B cell (primary cell): Measurements from ENCODE around the gene TAF1C. TPM values are rescaled to one million over a fixed set of nuclear protein-coding genes. Genes with fewer than 3 reads are reported as not detected.

Experiments used
- ATAC-seq: fragments of 200-7000 bp; cut with Tn5 transposase; one replicate; pipeline ENCODE4 v1.10.0; 2021; ENCODE audit warnings: low read depth, mild to moderate bottlenecking, moderate number of reproducible peaks, moderate library complexity
- CTCF ChIA-PET: fragments of 350-600 bp; sonication (Branson Sonifier 250); formaldehyde crosslinking; loops from one replicate; lab custom pipeline; 2021; ENCODE audit warnings: antibody characterized with exemption, inconsistent platforms; lab: Charles Lee
- POLR2A ChIA-PET: fragments of 350-600 bp; sonication (Branson Sonifier 250); formaldehyde crosslinking; loops from one replicate; lab custom pipeline; 2021; ENCODE audit warnings: antibody characterized with exemption; lab: Charles Lee
- DNase-seq: peaks from one replicate; pipeline ENCODE4 v3.0.0; 2013
- H2AFZ ChIP-seq: 2 replicates; pipeline ENCODE4 v1.6.1; 2012; ENCODE audit warnings: mild to moderate bottlenecking, low read depth, low read length; ENCODE audit not compliant: insufficient read depth, poor library complexity, severe bottlenecking
- H3K27ac ChIP-seq, 2 donors: 1 replicate in 1 of 2; 2 replicates in 1 of 2; pipeline ENCODE4 v1.5.1; 2012 to 2013; ENCODE audit warnings: low read length in 2 of 2, mild to moderate bottlenecking in 2 of 2, moderate library complexity in 1 of 2
- H3K27me3 ChIP-seq, 4 experiments: fragments of 200-600 bp in 1 of 4; sonication (generic) in 1 of 4; replicated peaks in 1 of 4; 1 replicate in 2 of 4; 2 replicates in 2 of 4; pipeline versions ENCODE4 v1.6.1 to v1.7.0; 2013 to 2016; ENCODE audit warnings: low read length in 3 of 4, mild to moderate bottlenecking in 2 of 4, mixed read lengths in 1 of 4, moderate library complexity in 1 of 4; ENCODE audit not compliant: insufficient read depth in 4 of 4, control insufficient read depth in 3 of 4; ENCODE audit errors: control extremely low read depth in 1 of 4
- H3K36me3 ChIP-seq, 2 experiments: replicated peaks in 1 of 2; 1 replicate in 1 of 2; 2 replicates in 1 of 2; pipeline versions ENCODE4 v1.6.1 to v1.7.1; 2013; ENCODE audit warnings: low read length in 1 of 2; ENCODE audit not compliant: insufficient read depth in 2 of 2, control insufficient read depth in 1 of 2; ENCODE audit errors: control extremely low read depth in 1 of 2, extremely low read depth in 1 of 2
- H3K4me1 ChIP-seq, 2 donors: fragments of 200-600 bp in 1 of 2; sonication (generic) in 1 of 2; 1 replicate in 1 of 2; 2 replicates in 1 of 2; pipeline versions ENCODE4 v1.5.1 to v1.6.1; 2013 to 2017; ENCODE audit warnings: low read length in 2 of 2; ENCODE audit not compliant: control insufficient read depth in 2 of 2, insufficient read depth in 2 of 2
- H3K4me2 ChIP-seq: replicated peaks from 2 replicates; pipeline ENCODE3; 2012; ENCODE audit warnings: mild to moderate bottlenecking, low read depth, low read length; ENCODE audit not compliant: poor library complexity, severe bottlenecking
- H3K4me3 ChIP-seq, 5 experiments: fragments of 200-600 bp in 1 of 5; sonication (generic) in 1 of 5; 1 replicate in 3 of 5; 2 replicates in 2 of 5; pipeline versions ENCODE4 v1.5.1 to v1.7.0; 2011 to 2016; ENCODE audit warnings: low read length in 4 of 5, mild to moderate bottlenecking in 4 of 5, low read depth in 2 of 5, control low read depth in 1 of 5, moderate library complexity in 1 of 5; ENCODE audit not compliant: insufficient read depth in 1 of 5; ENCODE audit errors: control extremely low read depth in 1 of 5, extremely low read depth in 1 of 5
- H3K79me2 ChIP-seq: fragments of 200-600 bp; sonication (generic); one replicate; pipeline ENCODE4 v1.6.0; 2016; ENCODE audit warnings: low read length; ENCODE audit not compliant: control insufficient read depth, insufficient read depth
- H3K9ac ChIP-seq: fragments of 200-600 bp; sonication (generic); 2 replicates; pipeline ENCODE4 v1.6.1; 2017; ENCODE audit warnings: mild to moderate bottlenecking, low read length, moderate library complexity
- H3K9me3 ChIP-seq, 3 donors: one replicate each; pipeline versions ENCODE4 v1.6.1 to v1.7.1; 2013; ENCODE audit warnings: low read length in 2 of 3; ENCODE audit not compliant: control insufficient read depth in 2 of 3, insufficient read depth in 1 of 3; ENCODE audit errors: control extremely low read depth in 1 of 3
- H4K20me1 ChIP-seq: 2 replicates; pipeline ENCODE4 v1.6.0; 2012; ENCODE audit warnings: mild to moderate bottlenecking, low read length; ENCODE audit not compliant: insufficient read depth, control insufficient read depth, poor library complexity, severe bottlenecking
- H3K27ac Mint-ChIP-seq: one replicate; pipeline ENCODE4 v1.8.0; 2021; ENCODE audit warnings: mixed read lengths
- H3K27me3 Mint-ChIP-seq: one replicate; pipeline ENCODE4 v1.8.0; 2021; ENCODE audit warnings: mixed read lengths
- H3K4me1 Mint-ChIP-seq: one replicate; pipeline ENCODE4 v1.8.0; 2021; ENCODE audit warnings: mixed read lengths
- H3K4me3 Mint-ChIP-seq: one replicate; pipeline ENCODE4 v1.8.0; 2021; ENCODE audit warnings: mixed read lengths
- H3K9me3 Mint-ChIP-seq: one replicate; pipeline ENCODE4 v1.8.0; 2022; ENCODE audit warnings: mixed read lengths; ENCODE audit not compliant: insufficient read depth
- CTCF ChIP-seq: fragments of 200-600 bp; IDR thresholded peaks from one replicate; pipeline ENCODE4 v1.8.0; 2022; ENCODE audit warnings: antibody characterized with exemption, mild to moderate bottlenecking
- EZH2 ChIP-seq: IDR thresholded peaks from 2 replicates; pipeline ENCODE4 v1.6.1; 2012; ENCODE audit warnings: borderline replicate concordance, low read depth, mild to moderate bottlenecking, moderate library complexity, low read length; ENCODE audit not compliant: insufficient read depth, poor library complexity, severe bottlenecking
- WGBS: methylation state at CpG from one replicate; pipeline ENCODE4 v1.1.5; 2013; ENCODE audit warnings: missing lambda C conversion rate; ENCODE audit not compliant: insufficient coverage; 5-methylcytosine and 5-hydroxymethylcytosine counted together
- intact Hi-C: fragments of 100-400 bp; cut with micrococcal nuclease; formaldehyde crosslinking; loops from one replicate; pipeline ENCODE4 v1.10.0; 2022
- polyA plus RNA-seq: library from polyadenylated mRNA; depleted of rRNA; stranded (reverse); fragments of >200 nt; gene quantifications from 2 replicates; pipeline ENCODE4 v1.2.3, GENCODE V29; 2012
- total RNA-seq, 2 donors: library from RNA; stranded (reverse); fragments of 120-200 nt in 1 of 2; gene quantifications; 1 replicate in 1 of 2; 2 replicates in 1 of 2; pipeline versions ENCODE4 v1.2.3 to v1.2.4, GENCODE V29; 2013 to 2022

Gene TAF1C
- total and polyA plus RNA-seq, 2 donors (not counting 1 experiment from before 2014, with no cell fraction given), result 115 to 125 TPM

DNA sequence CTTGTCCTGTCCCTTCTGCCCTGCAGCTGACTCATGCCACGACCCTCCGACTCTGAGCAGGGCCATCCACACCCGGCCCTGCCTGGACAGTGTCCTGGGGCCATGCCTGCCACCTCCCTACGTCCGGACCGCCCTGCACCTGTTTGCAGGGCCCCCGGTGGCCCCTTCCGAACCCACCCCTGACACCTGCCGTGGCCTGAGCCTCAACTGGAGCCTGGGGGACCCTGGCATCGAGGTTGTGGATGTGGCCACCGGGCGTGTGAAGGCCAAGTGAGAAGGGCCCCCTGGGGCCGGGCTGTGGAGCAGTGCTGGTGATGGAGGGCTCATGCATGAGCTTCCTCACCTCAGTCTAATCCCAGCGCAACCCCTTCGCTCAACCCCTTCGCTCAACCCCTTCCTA is 9.2 kb upstream of the TAF1C start:
- H3K4me3 Mint-ChIP-seq, result no peak overlapping the region
- H3K4me3 ChIP-seq, result no peak overlapping the region
- H2AFZ ChIP-seq, result no peak overlapping the region
- peaks cover 0 to 4% (median 0%) of the 10 kb centered on the region in 4 experiments for H3K27me3 ChIP-seq
- no peak for TF ChIP-seq EZH2
- no peak for TF ChIP-seq CTCF
- H3K9me3 Mint-ChIP-seq, result no peaks in the 10 kb centered on the region
- H3K4me2 ChIP-seq, result no peak overlapping the region
- no peaks in the 10 kb centered on the region for H3K36me3 ChIP-seq
- H3K79me2 ChIP-seq, result no peaks in the 10 kb centered on the region
- peak; percentile 9 for DNase-seq
- no peak overlapping the region for H3K27ac Mint-ChIP-seq
- no peaks in the 10 kb centered on the region for H3K9me3 ChIP-seq
- H3K4me1 Mint-ChIP-seq, result peaks cover 14% of the 10 kb centered on the region
- H3K9ac ChIP-seq, result no peak overlapping the region
- ChIA-PET CTCF (interaction anchor here (1.0 to 1.6 kb wide), 2 partner anchors 9 to 14 kb away, joined by 3 to 4 read pairs; partner anchors contain the start of gene TAF1C), POLR2A (no interaction called here)
- no peak for ATAC-seq
- H4K20me1 ChIP-seq, result no peaks in the 10 kb centered on the region
- no peak overlapping the region for H3K27ac ChIP-seq
- peaks cover 12 to 13% of the 10 kb centered on the region in 2 donors for H3K4me1 ChIP-seq
- intact Hi-C loops, result no loop called here
- H3K27me3 Mint-ChIP-seq, result peaks cover 3% of the 10 kb centered on the region
- WGBS, result 95% methylated on average over 12 of the region's 16 CpGs

DNA sequence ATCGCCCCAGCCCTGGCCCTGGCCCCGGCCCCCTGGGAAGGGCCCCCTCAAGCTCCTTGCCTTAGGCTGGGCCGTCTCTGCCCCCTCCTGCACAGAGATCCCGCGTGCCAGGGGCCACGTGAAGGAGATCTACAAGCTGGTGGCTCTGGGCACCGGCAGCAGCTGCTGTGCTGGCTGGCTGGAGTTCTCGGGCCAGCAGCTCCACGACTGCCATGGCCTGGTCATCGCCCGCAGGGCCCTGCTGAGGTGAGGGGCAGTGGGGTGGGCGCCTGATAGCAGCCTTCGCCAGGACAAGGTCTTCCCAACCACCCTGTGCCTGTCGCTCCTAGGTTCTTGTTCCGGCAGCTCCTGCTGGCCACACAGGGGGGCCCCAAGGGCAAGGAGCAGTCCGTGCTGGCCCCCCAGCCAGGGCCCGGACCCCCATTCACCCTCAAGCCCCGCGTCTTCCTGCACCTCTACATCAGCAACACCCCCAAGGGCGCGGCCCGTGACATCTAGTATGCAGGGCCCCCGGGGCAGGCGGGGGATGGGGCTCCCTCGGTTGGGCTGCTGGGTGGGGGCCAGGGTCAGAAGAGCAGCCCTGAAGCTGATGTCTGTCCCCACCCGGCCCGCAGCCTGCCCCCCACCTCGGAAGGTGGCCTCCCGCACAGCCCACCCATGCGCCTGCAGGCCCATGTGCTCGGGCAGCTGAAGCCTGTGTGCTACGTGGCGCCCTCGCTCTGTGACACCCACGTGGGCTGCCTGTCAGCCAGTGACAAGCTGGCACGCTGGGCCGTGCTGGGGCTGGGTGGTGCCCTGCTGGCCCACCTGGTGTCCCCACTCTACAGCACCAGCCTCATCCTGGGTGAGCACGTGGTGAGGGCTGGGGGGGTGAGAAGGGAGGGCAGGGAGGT is 8.6 kb upstream of the TAF1C start:
- no peak overlapping the region for H3K9ac ChIP-seq
- ChIA-PET CTCF (interaction anchor here (0.7 to 1.0 kb wide), 2 partner anchors 8 to 311 kb away, joined by 3 to 4 read pairs; partner anchors contain the start of gene TAF1C), POLR2A (no interaction called here)
- H3K4me2 ChIP-seq, result peak overlapping the region; percentile 75
- H3K36me3 ChIP-seq, result no peaks in the 10 kb centered on the region
- Mint-ChIP-seq H3K4me1 (peaks cover 14% of the 10 kb centered on the region), H3K27me3 (peaks cover 3% of the 10 kb centered on the region), H3K4me3 (no peak overlapping the region), H3K27ac (no peak overlapping the region), H3K9me3 (no peaks in the 10 kb centered on the region)
- peaks cover 0 to 4% (median 0%) of the 10 kb centered on the region in 4 experiments for H3K27me3 ChIP-seq
- no peak for ATAC-seq
- TF ChIP-seq CTCF (no peak), EZH2 (no peak)
- no peaks in the 10 kb centered on the region for H3K9me3 ChIP-seq
- no peak overlapping the region for H3K27ac ChIP-seq
- 88% methylated on average over 29 of the region's 38 CpGs for WGBS
- intact Hi-C loops, result no loop called here
- H4K20me1 ChIP-seq, result no peaks in the 10 kb centered on the region
- no peak overlapping the region for H3K4me3 ChIP-seq
- peak; percentile 14 for DNase-seq
- H3K79me2 ChIP-seq, result no peaks in the 10 kb centered on the region
- H3K4me1 ChIP-seq, result peaks cover 12 to 13% of the 10 kb centered on the region in 2 donors
- no peak overlapping the region for H2AFZ ChIP-seq
